Medulla oblongata (tissue), 1 donor: ENCODE measurements around the gene F10.

ENCODE experiments used
- DNase-seq: peaks from one replicate; pipeline ENCODE4 v3.0.0-alpha.2; 2015; ENCODE audit errors: extremely low spot score

Gene F10

DNA sequence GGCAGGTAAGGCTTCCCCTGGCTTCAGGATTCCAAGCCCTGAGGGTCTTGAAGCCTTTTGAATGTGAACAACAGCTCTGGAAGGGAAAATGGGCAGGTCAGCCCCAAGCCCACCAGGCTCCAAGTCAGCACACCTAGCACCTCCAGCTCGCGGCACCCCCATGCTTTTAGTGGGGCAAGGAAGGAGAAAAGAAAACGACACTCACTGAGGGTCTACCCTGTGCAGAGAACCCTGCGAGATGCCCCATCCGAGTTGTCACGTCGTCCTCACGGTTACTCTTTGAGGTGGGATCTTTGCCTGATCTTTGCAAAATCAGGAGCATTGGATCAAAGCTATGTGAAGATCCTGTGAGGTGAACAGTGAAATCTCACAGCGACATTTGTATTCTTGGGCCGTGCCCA lies 5.7 kb upstream of the F10 start:
- DNase-seq, result no peak

DNA sequence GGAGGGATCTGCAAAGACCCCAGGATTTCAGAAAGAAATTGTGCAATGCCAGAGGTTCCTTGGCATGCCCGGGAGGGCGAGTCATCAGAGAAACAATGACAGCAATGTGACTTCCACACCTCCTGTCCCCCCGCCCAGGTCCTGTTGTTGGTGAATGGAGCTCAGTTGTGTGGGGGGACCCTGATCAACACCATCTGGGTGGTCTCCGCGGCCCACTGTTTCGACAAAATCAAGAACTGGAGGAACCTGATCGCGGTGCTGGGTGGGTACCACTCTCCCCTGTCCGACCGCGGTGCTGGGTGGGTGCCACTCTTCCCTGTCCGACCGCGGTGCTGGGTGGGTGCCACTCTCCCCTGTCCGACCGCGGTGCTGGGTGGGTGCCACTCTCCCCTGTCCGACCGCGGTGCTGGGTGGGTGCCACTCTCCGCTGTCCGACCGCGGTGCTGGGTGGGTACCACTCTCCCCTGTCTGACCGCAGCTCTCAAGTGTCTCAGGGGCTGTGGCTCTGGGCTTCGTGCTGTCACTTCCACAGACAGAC lies 5.2 kb upstream of the F10 start:
- no peak for DNase-seq

DNA sequence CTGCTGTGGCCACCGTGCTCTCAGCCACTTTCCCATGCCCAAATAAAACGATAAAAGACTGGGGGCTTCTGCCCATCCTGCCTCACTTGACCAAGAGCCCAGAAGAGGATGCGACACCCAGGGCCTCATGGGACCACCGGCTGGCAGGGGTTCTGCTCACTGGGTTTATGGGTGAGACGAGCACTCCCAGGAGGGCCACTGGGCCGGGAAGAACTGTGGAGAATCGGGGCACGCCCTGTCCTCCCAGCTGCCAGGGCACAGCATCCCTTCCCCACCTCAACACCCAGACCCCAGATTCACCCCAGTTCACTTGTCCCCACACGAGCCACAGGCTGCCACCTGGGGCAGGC lies 4.7 kb upstream of the F10 start:
- DNase-seq, result no peak

DNA sequence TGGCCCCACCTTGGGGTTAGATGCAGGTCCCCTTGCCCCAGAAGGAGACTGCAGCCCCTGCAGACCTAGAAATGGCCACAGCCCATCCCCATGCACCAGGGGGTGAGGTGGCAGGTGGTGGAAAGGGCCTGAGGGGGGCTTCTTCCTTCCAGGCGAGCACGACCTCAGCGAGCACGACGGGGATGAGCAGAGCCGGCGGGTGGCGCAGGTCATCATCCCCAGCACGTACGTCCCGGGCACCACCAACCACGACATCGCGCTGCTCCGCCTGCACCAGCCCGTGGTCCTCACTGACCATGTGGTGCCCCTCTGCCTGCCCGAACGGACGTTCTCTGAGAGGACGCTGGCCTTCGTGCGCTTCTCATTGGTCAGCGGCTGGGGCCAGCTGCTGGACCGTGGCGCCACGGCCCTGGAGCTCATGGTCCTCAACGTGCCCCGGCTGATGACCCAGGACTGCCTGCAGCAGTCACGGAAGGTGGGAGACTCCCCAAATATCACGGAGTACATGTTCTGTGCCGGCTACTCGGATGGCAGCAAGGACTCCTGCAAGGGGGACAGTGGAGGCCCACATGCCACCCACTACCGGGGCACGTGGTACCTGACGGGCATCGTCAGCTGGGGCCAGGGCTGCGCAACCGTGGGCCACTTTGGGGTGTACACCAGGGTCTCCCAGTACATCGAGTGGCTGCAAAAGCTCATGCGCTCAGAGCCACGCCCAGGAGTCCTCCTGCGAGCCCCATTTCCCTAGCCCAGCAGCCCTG lies 4.2 kb upstream of the F10 start:
- DNase-seq, result no peak

DNA sequence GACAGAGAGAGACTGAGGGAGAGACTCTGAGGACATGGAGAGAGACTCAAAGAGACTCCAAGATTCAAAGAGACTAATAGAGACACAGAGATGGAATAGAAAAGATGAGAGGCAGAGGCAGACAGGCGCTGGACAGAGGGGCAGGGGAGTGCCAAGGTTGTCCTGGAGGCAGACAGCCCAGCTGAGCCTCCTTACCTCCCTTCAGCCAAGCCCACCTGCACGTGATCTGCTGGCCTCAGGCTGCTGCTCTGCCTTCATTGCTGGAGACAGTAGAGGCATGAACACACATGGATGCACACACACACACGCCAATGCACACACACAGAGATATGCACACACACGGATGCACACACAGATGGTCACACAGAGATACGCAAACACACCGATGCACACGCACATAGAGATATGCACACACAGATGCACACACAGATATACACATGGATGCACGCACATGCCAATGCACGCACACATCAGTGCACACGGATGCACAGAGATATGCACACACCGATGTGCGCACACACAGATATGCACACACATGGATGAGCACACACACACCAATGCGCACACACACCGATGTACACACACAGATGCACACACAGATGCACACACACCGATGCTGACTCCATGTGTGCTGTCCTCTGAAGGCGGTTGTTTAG lies 3.3 kb upstream of the F10 start:
- no peak for DNase-seq

DNA sequence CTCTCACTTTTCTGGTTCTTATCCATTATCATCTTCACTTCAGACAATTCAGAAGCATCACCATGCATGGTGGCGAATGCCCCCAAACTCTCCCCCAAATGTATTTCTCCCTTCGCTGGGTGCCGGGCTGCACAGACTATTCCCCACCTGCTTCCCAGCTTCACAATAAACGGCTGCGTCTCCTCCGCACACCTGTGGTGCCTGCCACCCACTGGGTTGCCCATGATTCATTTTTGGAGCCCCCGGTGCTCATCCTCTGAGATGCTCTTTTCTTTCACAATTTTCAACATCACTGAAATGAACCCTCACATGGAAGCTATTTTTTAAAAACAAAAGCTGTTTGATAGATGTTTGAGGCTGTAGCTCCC lies 2.8 kb upstream of the F10 start:
- no peak for DNase-seq

DNA sequence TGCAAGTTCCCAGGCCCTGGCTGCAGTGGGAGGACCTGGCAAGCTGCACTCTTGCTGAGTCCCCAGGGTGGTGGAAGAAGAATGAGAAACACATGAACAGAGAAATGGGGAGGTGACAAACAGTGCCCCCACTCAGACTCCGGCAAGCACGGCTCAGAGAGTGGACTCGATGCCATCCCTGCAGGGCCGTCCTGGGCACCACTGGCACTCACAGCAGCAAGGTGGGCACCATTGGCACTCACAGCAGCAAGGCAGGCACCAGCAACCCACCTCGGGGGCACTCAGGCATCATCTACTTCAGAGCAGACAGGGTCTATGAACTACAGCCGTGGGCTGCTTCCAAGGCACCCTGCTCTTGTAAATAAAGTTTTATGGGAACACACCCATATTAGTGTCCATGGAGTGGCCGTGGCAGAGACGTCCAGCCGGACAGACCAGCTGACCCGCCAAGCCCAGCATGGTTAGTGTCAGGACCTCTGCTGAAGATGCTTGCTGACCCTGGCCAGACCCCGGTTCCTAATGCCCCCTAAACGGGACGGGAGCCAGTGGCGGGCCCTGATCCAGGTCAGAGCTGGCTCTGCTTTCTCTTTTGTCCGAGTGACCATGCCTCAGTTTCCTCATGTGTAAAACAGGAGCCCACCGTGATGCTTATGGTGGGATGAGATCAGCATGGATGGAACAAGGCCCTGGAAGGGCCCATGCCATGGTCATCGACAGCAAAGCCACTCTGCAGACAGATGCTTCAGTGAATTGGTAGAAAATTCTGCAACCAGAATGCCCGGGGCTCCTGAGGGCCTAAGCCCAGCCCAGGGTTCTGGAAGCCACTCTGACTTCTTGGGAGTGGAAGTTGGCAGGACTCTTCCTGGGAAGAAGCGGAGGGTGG lies 2.1 kb upstream of the F10 start:
- no peak for DNase-seq

DNA sequence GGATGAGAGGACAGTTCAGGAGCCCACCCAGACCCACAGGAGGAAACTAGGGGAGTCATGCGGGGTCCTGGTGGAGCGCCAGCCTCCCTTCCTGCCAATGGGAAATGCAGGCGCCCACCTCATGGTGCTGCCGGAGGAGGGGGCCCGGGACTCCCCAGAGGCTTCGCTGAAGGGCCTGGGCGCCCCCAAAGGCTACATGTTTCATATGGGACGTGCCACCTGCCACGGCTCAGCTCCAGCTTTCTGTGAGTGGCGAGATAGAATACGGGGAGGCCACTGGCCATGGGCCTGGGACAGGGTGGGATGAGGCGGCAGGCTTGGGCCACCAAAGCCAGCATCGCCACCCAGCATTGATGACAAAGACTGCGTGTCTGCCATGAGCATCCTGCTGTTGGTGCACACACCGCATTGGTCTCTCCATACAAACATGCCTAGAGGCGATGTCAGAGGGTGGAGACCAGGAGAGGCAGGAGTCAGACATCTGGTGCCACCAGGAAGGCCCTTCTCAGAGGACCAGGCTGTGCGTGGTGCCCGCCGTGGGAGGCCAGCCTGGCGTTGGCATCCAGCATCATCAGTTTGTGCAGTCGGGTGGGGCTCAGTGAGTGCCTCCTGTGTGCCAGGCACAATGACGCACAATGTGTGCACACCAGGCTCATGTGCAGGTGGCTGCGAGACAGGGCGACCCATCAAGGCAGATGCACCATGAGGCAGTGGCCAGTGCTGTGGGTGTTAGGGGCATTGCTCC lies 1.2 kb upstream of the F10 start:
- no peak for DNase-seq

DNA sequence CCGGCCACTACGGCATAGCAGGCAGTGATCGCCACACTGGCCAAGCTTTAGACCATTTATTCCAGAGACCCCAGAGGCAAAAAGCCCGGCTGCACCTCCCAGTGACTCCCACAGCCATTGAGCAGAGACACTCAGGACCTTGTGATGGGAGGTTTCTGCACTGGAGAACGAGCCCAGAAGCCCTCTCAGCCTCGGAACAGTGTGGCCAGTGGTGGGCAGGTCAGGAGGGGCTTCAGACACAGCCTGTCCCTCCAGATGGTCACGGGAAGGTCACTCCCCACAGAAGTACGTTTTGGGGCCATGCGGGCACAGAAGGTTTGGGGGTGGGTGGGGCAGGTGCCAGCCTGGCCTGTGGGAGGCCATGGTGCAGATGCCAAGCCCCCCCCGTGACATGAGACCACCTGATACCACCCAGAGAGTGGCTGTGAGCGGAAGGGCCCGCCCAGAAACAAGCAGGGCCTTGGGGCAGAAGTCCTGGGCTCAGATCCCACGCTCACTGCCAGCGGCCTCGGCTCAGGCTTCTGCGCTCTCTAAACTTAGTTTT lies 599 bp upstream of the F10 start:
- DNase-seq, result no peak

DNA sequence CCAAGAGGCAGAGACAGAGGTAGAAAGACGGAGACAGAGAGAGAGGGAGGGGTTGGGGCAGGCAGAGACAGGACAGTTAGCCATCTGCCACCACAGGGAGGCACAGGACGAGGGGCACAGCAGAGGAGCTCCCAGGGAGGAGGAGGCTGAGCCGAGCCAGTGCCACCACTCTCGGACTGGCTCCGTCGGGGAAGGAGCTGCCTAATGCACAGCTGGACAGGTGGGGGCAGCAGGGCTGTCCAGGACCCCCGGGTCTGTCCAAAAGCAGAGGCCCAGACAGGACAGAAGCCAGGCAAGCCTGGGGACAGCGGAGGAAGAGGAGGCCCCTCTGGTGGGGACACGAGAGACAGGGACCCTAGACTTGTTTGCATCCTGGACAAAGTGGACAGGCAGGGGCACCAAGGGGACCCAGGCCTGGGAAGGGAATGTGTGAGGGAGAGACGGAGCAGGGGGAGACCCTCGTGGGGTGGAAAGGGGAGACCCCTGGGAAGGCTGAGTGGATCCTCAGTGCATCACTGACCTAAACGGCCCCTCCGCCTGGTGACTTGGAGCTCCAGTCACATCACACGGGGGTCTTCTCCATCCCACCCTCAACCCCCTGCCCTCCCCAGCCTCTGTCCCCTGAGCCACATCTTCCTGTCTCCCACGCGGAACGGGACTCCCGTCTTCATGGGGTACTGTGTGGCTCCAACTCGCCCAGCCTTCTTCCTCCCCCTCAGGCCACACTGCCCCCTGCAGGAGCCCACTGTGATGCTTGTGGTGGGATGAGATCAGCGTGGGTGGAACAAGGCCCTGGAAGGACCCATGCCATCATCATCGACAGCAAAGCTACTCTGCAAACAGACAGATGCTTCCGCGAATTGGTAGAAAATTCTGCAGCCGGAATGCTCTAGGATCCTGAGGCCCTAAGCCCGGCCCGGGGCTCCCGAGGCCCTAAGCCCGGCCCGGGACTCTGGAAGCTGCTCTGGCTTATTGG lies 915 bp downstream of the F10 start:
- no peak for DNase-seq

DNA sequence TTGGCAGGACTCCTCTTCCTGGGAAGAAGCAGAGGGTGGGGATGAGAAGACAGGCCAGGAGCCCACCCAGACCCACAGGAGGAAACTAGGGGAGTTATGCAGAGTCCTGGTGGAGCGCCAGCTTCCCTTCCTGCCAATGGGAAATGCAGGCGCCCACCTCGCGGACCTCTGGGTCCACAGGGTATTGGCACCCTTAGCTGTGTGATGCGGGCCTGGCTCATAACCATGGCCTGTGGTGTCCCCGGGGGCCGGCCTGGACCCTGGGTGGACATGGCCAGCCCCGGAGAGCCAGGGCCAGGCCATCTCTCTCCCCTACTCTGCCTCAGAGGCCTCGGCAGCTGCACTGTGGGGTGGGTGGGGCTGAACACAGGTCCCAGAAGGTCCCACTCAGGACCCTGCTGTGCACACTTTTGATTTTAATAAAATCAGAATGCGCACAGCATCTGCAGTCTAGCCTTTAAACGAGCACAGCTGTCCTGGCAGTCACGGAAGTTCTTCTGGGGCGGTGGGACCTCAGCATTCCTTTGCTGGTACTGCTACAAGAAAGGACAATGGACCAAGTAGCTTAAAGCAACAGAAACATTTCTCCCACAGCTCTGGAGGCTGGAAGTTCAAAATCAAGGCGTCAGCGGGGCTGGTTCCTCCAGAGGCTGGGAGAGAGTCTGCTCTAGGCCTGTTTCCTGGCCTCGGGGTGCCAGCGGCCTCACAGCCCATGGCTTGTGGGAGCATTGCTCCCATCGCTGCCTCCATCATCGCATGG lies 1.8 kb downstream of the F10 start:
- DNase-seq, result no peak

DNA sequence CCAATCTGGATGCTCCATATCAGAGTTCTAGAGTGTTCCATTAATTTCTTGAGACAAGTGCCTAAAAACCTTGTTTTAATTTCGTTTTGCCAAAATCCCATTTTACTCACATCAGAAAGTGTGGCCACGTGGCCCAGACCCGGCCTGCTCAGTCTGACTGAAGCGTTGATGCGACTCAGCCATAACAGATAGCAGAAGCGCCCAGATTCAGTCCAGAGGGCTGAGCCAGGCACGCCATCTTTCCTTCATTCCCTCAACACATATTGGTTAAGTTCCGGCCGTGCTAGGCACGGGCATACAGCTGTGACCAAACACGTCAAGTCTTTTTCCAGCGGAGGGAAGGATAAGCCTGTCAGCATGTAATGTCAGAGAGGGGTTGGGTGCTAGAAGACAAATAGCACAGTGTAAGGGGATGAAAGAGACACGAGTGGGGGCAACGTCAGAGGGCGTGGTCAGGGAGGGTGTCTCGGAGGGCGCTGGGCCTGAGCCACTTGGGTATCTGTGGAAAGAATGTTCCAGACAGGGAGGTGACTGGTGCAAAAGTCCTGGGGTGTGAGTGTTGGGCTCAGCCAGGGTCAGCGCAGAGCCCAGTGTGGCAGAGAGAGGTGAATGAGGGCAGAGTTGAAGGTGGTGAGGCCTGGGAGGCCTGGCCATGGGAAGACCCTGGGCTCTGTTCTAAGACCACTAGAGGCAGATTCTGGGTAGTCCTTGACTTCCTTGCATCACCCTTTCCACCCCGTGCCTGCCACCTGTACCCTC lies 3.1 kb downstream of the F10 start:
- no peak for DNase-seq

DNA sequence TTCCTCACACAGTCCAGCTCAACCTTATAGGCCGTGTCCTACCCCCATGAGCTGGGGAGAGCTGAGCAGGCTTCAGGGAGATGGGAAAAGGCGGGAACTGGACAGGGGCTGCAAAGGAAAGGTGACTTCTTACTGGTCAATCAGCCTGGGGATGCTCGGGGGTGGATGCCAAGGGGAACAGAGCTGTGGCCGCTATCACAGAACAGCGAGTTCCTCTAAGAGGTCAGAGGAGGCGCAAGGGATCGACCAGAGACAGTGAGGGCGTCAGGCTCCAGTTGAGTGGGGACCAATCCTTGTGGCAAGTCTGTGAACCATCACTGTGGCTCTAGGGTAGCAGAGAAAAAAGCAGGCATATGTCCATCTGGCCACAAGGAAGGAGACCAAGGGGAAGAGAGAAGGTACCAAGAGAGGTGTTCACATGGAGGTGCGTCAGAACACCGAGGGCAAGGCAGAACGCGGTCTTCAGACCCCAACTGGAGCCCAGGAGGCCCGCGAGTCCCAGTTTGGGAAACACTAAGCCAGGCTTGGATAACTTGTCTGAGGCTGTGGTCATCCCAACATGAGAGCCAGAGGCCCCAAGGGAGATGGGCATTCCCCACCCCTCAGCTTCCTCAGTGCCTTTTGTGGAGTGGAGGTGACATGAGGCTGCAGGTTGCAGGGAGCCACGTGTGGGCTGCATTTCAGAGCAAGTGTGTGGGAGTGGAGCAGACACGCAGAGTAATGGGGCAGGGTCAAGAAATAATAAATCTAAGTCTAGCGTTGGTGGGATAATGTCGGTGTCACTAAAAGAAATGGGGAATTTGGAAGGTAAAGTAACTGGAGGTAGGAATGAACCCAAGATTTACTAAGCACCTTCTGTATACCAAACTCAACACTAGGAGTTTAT lies 3.9 kb downstream of the F10 start:
- DNase-seq, result no peak

DNA sequence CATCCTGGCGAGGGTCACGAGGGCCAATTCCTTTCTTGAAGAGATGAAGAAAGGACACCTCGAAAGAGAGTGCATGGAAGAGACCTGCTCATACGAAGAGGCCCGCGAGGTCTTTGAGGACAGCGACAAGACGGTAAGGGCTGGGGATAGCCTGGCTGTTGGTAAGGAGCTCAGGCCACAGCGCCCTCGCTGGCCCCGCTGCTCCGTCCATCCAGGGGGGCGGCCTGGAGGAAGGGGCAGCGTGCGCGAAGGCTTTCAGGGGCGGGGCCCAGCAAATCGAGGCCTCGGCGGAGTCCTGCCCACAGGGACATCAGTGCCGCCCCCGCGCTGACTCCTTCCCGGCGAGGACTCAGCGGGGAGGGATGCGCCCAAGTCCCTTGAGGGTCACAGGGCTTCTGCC lies 6.9 kb downstream of the F10 start:
- no peak for DNase-seq

DNA sequence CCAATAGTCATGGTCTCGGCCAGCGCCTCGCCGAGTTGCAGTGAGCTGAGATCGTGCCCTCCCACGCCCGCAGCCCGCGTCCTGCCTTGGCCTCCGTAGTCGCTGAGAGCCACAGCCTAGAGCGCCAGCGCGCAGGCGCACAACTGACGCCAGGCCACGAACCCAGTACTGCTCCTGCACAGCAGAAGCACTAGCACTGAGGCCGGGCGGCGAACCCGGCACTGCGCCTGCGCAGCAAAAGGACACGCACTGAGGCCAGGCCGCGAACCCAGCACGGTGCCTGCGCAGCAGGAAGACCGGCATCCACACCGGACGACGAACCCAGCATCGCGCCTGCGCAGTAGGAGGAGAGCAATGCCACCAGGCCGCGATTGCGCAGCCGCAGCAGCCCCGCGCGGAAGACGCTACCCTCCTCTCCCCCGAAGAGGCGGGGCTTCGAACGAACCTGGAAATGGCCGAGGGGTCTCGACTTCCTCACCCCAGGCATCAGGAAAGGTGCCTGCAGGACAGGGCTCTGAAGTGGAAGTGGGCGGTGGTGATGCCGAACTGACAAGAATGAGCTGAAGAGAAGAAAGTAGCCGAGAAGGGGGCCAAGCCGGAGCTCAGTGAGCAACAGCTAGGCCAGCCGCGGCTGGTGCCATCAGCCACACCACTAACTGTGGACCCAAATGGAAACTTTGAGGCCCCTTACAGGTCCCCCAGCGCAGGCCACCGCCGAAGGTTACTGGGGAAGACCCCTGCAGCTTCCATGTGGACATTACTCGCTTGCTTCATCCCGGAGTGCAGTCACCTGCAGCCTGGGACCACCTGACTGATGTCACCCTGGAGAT lies 7.5 kb downstream of the F10 start:
- DNase-seq, result no peak

DNA sequence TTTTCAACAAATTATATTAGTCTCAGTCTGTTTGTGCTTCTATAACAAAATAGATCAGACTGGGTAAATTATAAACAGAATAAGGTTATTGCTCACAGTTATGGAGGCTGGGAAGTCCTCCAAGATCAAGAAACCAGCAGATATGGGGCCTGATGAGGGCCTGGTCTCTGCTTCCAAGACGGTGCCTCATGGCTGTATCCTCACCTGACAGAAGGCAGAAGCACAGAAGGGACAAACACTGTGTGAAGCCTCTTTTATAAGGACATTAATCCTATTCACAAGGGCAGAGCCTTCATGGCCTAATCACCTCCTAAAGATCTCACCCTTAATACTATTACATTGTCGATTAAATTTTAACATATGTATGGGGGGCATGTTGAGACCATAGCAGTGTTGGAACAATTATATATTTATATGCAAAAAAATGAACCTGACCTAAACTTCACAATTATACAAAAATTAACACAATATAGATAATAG lies 12.7 kb downstream of the F10 start:
- no peak for DNase-seq
